IPS DF 4.7 (cell line): ENCODE results near the gene WDSUB1.

ENCODE experiments used
- DNase-seq: peaks from one replicate; pipeline ENCODE4 v3.0.0-alpha.2; 2013; ENCODE audit warnings: low spot score; ENCODE audit errors: extremely low read depth

Gene WDSUB1, protein sequence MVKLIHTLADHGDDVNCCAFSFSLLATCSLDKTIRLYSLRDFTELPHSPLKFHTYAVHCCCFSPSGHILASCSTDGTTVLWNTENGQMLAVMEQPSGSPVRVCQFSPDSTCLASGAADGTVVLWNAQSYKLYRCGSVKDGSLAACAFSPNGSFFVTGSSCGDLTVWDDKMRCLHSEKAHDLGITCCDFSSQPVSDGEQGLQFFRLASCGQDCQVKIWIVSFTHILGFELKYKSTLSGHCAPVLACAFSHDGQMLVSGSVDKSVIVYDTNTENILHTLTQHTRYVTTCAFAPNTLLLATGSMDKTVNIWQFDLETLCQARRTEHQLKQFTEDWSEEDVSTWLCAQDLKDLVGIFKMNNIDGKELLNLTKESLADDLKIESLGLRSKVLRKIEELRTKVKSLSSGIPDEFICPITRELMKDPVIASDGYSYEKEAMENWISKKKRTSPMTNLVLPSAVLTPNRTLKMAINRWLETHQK

DNA sequence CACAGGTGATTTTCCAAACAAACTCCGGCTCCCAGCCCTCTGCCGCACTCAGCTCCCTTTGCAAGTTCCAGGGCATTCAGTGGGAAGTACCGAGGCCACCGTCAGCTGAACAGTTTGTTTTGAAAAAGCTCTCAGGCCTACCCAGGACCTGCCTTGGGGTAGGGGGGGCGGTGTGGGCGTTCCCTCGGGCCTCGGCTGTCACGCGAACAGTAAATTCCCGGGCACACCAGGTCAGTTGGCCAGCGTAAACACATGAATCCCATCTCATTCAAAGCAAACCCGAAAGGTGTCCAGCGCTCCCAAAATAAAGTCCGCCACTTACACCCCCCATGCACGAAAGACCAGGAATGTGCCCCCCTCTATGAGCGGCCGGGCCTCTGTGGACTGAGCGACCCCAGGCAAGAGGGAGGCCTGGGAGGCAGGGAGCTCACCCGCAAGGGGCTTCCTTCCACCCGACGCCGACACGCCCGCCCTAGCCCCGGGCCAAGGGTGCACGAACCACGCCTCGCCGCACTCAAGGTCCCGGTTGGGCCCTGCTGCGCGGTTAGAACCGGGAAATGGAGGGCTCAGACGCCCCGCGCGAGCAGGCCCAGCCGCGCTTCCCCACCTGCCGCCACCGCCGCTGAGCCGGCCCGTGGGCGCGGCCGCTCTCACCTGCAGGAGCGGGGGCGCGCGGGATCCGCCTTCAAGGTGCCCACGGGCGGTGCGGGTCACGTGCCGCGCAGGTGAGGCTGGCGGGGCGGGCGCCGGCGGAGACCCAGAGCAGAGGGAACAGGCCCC lies at the start of gene WDSUB1:
TSS of gene WDSUB1 (minus strand) at position 775 of the 780 bp plus-strand sequence. CDS start 3,634 bp downstream, outside the sequence.
- no peak for DNase-seq

DNA sequence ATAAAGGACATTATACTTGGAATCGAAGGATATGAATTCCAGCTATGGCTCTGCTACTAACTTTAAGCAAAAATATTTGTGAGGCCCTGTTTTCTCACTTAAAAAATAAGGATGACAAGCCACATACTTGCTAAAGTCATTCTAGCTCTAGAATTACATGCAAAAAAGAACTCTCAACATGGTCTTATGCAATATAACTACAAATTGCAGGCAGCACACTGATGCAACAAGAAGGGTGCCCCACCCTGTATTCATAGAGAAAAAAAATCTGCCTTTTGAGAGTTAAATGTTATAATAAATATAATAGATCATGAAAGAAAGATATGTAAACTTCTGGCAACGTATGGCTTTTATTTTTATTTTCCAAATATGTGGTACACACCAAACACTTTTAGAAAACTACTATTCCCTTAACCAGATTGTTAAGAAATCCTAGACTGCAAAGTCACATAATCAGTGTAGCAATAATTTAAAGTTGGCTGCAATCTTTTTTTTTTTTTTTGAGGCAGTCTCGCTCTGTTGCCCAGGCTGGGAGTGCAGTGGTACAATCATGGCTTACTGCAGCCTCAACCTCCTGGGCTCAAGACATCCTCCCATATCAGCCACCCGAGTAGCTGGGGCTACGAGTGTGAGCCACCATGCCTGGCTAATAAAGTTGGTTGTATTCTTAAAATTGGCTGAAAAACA lies 40.2 kb upstream of the WDSUB1 start:
- no peak for DNase-seq

DNA sequence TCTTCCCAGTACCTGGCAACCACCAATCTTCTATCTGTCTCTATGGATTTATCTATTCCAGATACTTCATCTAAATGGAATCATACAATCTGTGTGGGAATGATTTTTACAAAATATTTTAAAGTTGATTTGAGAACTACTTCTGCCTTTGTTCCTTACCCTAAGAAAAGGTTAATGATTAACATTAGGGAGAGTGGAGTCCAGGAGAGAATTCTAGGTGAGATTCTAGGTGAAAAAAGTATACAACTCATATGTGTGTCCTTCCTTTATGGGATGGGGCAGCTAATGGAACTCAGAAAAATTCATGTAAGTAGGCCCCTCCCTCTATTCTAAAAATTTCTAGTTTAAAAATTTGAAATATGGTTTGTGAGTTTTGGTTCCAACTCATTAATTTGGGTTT lies 35.9 kb upstream of the WDSUB1 start:
- DNase-seq, result no peak

DNA sequence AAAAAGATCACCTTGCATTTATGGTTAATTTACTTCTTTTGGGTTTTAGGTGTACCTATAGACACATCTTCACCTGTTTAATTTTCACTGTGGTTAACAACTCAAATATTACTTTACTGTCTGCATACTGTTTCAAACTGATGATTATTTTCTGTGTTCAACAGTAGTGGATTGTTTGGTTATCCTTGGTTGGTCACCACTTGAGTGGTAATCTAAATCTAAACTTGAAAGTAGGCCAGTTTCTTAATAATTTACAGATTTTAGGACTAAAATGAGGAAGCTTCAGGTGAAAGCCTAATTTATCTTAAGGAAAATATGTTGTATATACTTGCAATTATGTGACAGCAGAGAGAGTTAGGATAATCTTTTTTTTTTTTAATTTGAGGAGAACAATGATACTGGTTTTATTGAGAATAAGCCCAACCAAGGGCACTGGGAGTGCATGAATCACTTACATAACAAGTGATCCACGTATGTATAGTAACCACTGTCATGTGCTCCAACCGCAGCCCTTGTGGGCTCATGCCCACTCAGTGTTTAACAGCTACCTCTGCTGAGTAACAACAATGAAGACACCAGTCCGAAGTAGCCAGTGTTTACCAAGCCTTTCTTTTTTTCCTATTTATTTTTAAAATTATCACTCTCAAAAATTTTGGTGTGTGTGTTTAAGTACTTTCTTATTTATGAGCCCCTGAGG lies 31.0 kb upstream of the WDSUB1 start:
- DNase-seq, result no peak

DNA sequence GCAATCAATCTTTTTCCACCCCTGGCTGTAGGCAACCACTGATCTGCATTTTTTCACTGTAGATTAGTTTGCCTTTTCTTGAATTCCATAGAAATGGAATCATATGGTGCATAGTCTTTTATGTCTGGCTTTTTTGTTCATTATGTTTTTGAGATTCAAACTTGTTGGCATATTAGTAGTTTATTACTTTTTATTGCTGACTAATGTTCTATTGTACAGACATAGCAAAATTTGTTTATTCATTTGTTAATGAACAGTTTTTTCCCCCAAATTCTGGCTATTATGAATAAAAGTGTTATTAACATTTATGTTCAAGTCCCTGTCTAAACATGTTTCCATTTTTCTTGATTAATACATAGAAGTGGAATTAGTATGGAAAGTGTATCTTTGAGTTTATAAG lies 21.4 kb upstream of the WDSUB1 start:
- no peak for DNase-seq

DNA sequence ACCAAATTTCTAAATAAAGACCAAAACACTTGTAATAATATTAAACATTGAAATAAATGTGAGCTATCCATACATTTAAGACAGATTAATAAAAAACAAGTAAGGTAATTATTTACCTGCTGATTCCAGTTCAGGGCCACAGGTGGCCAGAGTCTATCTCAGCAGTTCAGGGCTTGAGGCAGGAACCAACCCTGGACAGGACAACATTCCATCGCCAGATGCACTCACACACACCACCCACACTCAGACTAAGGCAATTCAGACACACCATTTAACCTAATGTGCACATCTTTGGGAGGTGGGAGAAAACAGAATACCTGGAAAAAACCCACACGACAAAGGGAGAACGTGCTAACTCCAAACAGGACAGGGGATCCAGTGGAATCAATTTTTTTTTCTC lies 14.1 kb upstream of the WDSUB1 start:
- no peak for DNase-seq

DNA sequence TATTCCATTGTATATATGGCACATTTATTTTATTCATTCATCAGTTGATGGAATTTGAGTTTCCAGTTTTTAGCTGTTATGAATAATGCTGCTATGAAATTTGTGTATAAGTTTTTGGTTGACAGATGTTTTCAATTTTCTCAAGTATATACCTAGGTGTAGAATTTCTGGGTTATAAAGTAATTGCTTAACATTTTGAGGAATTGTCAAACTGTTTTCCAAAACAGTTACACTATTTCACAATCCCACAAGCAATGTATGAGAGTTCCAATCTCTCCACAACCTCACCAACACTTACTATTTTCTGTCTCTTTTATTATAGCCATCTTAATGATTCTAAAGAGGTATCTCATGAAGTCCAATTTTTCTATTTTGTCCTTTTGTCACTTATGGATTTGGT lies 12.5 kb upstream of the WDSUB1 start:
- no peak for DNase-seq

DNA sequence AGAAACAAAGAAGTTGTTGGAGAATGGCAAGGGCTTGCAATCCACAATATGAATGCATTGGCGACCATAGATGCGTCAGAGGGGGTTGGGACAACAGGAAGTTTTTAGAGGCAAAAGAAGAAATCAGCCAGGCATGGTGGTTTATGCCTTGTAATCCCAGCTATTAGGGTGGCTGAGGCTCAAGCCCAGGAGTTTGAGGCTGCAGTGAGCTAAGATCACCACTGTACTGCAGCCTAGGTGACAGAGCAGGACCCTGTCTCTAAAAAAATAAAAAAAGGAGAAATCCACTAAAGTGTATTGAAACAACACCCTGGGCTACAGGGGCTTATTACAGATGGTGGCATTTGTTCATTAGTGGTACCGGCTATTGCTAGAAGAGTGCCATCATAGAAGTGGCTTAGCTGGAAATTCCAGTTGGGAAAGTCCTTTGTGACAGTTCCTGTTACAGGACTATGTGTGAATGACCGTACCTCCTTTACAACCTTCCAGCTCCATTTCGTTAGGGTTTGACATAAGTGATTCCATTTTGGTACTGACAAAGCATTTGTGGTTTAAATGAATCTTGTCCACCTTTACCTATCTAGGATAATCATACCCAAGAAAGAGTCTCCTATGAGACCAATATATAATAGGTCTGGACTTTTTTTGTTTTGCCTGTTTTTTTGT lies 10.7 kb upstream of the WDSUB1 start:
- DNase-seq, result no peak

DNA sequence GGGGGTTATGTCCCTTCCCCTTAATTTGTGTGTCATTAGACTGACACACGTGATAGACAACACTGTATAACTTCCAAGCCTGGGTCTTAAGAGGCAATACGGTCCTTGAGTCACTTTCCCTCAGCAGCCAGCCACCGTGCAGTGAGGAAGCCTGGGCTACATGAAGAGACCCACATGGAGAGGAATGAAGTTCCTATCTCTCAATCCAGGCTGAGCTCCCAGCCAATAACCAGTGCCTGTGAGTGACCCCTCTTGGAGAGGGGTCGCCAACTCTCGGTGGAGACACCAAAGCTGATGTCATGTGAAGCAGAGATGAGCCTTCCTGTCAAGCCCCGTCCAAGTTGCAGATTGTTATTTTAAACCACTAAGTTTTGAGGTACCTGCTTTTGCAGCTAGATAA lies 5.7 kb upstream of the WDSUB1 start:
- DNase-seq, result no peak

DNA sequence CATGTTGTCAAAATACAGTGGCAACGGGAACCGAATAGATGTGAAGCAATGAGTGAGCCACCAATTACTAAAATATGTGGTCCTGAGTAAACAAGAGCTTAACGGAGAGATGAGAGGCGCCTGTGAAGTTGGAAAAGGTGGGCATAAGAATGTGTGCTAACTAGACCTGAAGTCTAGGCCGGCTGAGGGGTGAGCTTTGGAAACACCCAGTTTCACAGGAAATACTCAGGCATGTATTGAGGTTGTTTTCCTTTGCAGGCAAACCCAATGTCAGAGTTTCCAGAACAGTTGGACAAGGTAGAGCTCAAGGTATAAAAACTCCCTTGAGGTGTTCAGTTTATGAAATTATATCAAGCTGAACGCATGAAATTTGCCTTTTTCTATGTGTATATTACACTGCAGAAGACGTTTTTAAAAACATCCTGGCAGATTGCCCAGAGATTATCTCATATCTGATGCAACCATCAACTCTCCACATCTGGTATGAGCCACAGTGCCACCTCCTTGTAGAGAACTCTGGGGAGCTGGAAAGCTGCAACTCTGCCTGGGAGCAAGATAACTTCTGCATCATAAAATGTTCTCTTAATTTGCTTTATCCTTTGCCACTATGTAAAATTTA lies 3.9 kb upstream of the WDSUB1 start:
- no peak for DNase-seq

DNA sequence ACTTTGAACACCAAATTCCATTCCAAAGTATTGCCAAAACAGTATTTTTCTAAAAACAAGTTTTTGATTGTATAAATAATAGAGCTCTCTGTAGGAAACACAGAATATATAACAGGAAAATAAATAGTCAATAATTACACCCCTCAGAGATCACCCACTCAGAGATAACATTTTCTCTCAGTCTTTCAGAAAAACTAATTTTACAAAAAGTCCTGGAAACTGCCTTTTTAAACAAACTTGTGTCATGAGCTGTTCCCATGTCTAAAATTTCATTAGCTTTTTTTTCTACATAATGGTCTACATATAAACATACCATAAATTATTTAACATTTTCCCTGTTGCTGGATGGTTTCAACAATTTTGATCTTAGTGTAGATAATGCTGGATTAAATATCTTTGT lies 1.2 kb upstream of the WDSUB1 start:
- DNase-seq, result no peak

DNA sequence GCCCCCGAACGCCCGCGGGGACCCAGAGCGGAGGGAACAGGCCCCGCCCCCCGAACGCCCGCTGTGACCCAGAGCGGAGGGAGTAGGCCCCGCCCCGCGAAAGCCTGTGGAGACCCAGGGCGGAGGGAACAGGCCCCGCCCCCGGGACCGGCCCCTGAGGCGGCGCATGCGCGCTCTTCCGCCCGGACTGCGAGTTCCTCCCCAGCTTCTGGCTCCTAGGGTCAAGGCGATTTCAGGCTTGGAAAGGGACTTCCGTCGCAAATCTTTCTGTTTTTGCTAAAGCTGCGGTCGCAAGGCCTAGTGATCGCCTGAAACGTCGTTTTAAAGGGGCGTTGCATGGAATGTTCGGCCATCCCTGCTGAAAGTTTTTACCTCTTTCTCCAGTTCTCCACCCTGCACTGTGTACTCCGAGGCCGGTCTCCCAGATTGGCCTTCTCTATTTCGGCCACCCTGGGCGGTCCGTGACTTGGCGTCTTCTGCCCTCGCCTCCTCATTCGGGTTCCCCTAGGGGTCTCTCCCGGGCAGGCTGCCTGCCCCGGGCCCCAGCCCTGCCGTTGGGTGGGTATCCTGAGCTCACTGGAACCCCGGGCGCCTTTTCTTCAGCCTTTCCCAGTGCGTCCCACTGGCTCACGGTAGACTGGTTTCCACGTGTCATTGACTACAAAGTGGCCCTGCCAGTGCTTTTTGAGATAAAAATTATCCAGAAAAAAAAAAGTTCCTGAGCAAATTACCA lies 372 bp upstream of the WDSUB1 start:
- DNase-seq, result peak; percentile 78

DNA sequence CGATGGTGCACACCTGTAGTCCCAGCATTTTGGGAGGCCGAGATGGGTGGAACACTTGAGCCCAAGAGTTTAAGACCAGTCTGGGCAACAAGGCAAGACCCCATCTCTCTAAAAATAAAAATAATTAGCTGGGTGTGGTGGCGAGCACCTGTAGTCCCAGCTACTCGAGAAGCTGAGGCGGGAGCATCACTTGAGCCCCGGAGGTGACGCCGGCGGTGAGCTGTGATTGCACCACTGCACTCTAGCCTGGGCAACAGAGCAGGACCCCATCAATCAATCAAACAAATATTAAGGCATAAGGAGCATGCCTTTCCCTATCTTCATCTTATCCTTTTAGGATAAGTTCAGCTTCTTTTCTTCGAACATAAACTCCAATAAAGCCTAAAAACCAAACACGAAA lies 1.1 kb downstream of the WDSUB1 start:
- no peak for DNase-seq

DNA sequence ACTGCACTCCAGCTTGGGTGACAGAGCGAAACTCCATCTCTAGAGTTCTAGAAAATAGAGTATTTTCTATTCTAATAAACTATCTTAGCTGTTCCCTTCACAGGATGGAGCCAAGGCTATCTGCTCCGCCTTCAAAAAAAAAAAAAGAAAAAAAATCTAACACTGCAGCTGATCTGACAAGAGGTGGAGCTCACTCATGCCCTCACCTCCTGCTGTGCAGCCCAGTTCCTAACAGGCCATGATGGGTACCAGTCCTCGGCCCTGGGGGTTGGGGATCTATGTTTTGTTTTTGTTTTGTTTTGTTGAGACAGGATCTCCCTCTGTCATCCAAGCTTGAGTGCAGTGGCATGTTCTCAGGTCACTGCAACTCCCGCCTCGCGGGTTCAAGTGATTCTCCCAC lies 3.0 kb downstream of the WDSUB1 start:
- no peak for DNase-seq

DNA sequence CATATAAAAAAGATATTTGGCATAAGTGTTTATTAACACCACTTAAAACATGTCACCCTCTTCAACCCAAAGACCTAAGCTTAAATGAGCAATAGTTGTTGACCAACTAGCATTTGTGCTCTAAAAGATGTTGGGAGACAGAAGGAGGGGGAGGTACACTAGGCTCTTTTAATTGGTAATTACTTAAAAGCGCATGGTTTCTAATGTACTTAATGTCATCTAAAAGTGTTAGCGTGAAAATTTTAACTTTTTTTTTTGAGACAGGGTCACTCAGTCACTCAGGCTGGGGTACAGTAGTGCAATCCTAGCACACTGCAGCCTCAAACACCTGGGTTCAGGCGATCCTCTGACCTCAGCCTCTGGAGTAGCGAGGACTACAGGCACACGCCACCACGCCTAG lies 5.5 kb downstream of the WDSUB1 start:
- DNase-seq, result no peak

DNA sequence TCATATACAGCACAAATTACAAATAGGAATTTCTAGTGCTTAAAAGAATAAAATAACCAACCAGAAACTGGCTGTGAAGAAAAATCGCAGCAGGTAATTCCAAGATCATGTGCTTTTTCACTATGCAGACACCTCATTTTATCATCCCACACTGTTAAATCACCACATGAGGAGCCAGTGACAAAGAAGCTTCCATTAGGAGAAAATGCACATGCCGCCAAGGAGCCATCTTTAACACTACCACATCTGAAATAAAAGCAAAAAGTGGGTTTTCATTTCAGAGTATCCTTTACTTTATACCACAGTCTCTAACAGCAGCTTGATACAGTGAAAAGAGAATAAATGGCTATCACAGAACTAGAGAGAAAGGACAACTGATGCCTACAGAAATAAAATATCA lies 6.8 kb downstream of the WDSUB1 start:
- DNase-seq, result no peak

DNA sequence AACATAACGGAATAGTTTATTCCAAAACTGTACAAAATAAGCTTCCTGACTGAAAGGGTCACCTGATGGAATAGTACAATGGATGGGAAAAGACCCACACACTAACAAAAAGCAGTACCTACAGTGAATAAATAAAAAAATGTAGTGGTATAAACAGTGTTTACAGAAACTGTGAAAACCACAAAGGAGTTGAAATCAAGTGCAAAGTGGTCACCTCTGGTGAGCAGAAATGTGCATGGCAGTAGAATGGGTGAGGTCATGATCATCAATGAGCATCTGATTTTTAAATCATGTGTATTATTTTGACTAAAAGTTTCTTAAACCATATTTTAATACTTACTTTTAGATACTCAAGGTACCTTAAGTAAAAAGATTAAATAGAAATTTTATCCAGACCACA lies 11.4 kb downstream of the WDSUB1 start:
- no peak for DNase-seq

DNA sequence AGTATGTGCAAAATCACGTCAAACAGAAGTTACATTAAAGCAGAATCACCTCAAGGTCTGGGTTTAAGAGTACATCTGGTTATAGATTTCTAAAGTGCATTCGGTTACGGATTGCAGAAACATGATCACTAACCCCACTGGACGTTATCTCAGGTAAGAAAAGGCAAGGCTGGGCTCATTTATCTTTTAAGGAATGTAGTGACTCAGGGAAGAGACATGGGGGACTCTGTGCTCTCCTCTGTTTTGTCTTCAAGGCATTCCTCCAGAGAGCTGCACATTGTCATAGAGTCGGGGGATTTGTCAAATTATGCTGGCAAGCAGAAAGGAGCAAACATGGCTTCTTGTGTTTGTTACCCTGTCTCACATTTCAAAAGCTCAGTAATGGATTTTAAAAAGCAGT lies 14.3 kb downstream of the WDSUB1 start:
- DNase-seq, result no peak

DNA sequence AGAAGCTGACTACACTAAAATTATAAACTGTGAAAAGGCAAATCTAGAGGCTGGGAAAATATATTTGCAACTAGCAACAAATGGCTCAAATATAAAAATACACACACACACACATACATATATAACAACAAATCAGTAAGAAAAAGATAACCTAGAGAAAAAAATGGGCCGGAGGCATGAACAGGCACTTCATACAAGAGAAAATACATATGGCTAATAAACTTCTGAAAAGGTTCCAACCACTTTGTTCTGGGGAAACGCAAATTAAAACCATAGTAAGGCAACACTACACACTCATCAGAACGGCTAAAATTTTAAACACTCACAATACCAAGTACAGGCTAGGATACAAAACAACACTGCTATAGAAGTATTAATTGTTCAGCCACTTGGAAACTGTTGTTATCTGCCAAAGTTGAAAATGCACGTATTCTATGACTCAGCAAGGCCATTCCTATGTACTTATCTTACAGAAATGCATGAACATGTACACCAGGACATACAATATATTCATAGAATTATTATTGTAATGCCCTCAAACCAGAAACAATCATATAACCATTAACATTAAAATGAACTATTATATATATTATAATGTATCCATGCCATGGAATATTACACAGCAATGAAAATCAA lies 15.6 kb downstream of the WDSUB1 start:
- no peak for DNase-seq
